Peyer's patch (tissue), 4 donors: ENCODE data around the gene NOS1. TPM values are rescaled to one million over a fixed set of nuclear protein-coding genes. Genes with fewer than 3 reads are reported as not detected.

ENCODE experiments used
- DNase-seq, 3 donors: peaks; one replicate each; pipeline ENCODE4 v3.0.0-alpha.2; 2017 to 2019
- H3K27ac ChIP-seq, 4 donors: fragments of 200-600 bp; sonication (generic); one replicate each; pipeline ENCODE4 v1.5.1; 2016 to 2019
- H3K27me3 ChIP-seq, 2 donors: fragments of 200-600 bp; sonication (generic); one replicate each; pipeline ENCODE4 v1.5.1; 2019
- H3K36me3 ChIP-seq, 3 donors: fragments of 200-600 bp; sonication (generic); one replicate each; pipeline ENCODE4 v1.5.1; 2016 to 2019
- H3K4me1 ChIP-seq, 4 donors: fragments of 200-600 bp; sonication (generic); one replicate each; pipeline ENCODE4 v1.5.1; 2016 to 2019
- H3K4me3 ChIP-seq, 4 donors: fragments of 200-600 bp; sonication (generic); 1 replicate in 3 of 4; 2 replicates in 1 of 4; pipeline ENCODE4 v1.5.1; 2016 to 2019; ENCODE audit warnings: mild to moderate bottlenecking in 1 of 4
- H3K9me3 ChIP-seq, 4 donors: fragments of 200-600 bp; sonication (generic); one replicate each; pipeline ENCODE4 v1.5.1; 2016 to 2019; ENCODE audit warnings: mild to moderate bottlenecking in 1 of 4
- CTCF ChIP-seq, 6 experiments: fragments of 450-650 bp in 4 of 6; fragments of 200-600 bp in 2 of 6; sonication (generic) in 1 of 6; IDR thresholded peaks; one replicate each; pipeline ENCODE4 v1.5.1; 2017 to 2019; ENCODE audit warnings: antibody characterized with exemption in 6 of 6, mild to moderate bottlenecking in 3 of 6, moderate library complexity in 1 of 6
- POLR2A ChIP-seq, 2 donors: fragments of 450-650 bp; IDR thresholded peaks; one replicate each; pipeline ENCODE4 v1.5.1; 2017; ENCODE audit warnings: antibody characterized with exemption in 2 of 2, mild to moderate bottlenecking in 2 of 2, moderate library complexity in 2 of 2
- total RNA-seq, 4 donors: library from RNA; depleted of rRNA; stranded (reverse); fragments of >200 nt; gene quantifications; one replicate each; pipeline ENCODE4 v1.1.0, GENCODE V29; 2016

Gene NOS1
- total RNA-seq, 4 donors from 2014 or later, result 0.40 to 0.57 TPM; not detected in 2

DNA sequence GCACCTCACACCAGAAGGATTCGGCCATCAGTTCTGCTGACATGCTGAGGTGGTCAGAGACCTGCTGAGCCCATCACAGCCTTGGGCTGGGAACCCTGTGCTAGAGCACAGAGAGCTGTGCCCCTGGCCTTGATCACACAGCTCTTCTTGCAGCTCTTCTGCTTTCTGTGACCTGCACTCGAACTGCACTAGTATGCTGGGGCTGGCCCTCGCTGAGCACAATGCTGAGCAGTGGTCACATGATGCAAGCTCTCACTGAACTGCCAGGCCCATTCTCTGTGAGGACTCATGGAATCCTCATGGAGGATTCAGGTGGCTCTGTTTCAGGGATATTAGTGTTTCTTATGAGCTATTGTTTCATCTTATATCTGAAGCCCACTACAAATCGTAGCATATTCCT lies 193.7 kb downstream of the NOS1 start:
- TF ChIP-seq POLR2A (IDR thresholded peaks at IDR 0.05), result no peak
- no peak for TF ChIP-seq CTCF (IDR thresholded peaks at IDR 0.05)
- H3K9me3 ChIP-seq, result no peaks in the 10 kb centered on the region
- no peak for DNase-seq
- no peak overlapping the region for H3K4me3 ChIP-seq
- H3K4me1 ChIP-seq, result no peaks in the 10 kb centered on the region
- no peaks in the 10 kb centered on the region for H3K27me3 ChIP-seq
- H3K27ac ChIP-seq, result no peak overlapping the region
- peaks cover 0 to 90% (median 0%) of the 10 kb centered on the region in 3 donors for H3K36me3 ChIP-seq

DNA sequence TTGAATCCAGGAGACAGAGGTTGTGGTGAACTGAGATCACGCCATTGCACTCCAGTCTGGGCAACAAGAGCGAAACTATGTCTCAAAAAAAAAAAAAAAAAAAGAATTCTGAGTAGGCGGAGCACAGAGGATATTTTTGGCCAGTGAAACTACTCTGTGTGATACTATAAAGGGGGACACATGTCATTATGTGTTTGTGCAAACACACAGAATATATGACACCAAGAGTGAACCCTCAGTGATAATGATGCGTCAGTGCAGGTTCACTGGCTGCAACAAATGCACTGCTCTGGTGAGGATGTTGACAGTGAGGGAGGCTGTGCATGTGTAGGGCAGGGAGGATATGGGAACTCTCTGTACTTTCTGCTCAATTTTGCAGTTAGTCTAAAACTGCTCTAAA lies 195.3 kb downstream of the NOS1 start:
- no peak for DNase-seq
- Histone ChIP-seq H3K36me3 (peaks cover 0 to 99% (median 0%) of the 10 kb centered on the region in 3 donors), H3K27me3 (no peaks in the 10 kb centered on the region), H3K4me3 (no peak overlapping the region), H3K9me3 (no peaks in the 10 kb centered on the region), H3K27ac (no peak overlapping the region), H3K4me1 (no peaks in the 10 kb centered on the region)
- TF ChIP-seq POLR2A (IDR thresholded peaks at IDR 0.05) (no peak), CTCF (IDR thresholded peaks at IDR 0.05) (no peak)

GRCh38 chr12:117165342-117165741 lies 196.1 kb downstream of the NOS1 start:
- no peak overlapping the region for H3K4me3 ChIP-seq
- H3K27ac ChIP-seq, result no peak overlapping the region
- no peaks in the 10 kb centered on the region for H3K4me1 ChIP-seq
- no peaks in the 10 kb centered on the region for H3K9me3 ChIP-seq
- peaks cover 0 to 99% (median 0%) of the 10 kb centered on the region in 3 donors for H3K36me3 ChIP-seq
- no peaks in the 10 kb centered on the region for H3K27me3 ChIP-seq
- TF ChIP-seq POLR2A (IDR thresholded peaks at IDR 0.05), result no peak
- no peak for TF ChIP-seq CTCF (IDR thresholded peaks at IDR 0.05)
- DNase-seq, result no peak

- H3K27me3 ChIP-seq, result no peaks in the 10 kb centered on the region
- no peak overlapping the region for H3K27ac ChIP-seq
- H3K4me3 ChIP-seq, result no peak overlapping the region
- no peak for DNase-seq
- H3K9me3 ChIP-seq, result no peaks in the 10 kb centered on the region
- H3K36me3 ChIP-seq, result peaks cover 0 to 100% (median 0%) of the 10 kb centered on the region in 3 donors
- no peak for TF ChIP-seq POLR2A (IDR thresholded peaks at IDR 0.05)
- TF ChIP-seq CTCF (IDR thresholded peaks at IDR 0.05), result no peak
- H3K4me1 ChIP-seq, result no peaks in the 10 kb centered on the region
Observed at GRCh38 chr12:117162633-117163032, 198.8 kb downstream of the NOS1 start.

- Histone ChIP-seq H3K27me3 (no peaks in the 10 kb centered on the region), H3K4me3 (no peak overlapping the region), H3K27ac (no peak overlapping the region), H3K36me3 (peaks cover 0 to 100% (median 0%) of the 10 kb centered on the region in 3 donors), H3K9me3 (no peaks in the 10 kb centered on the region), H3K4me1 (no peaks in the 10 kb centered on the region)
- no peak for DNase-seq
- TF ChIP-seq CTCF (IDR thresholded peaks at IDR 0.05), result no peak
- TF ChIP-seq POLR2A (IDR thresholded peaks at IDR 0.05), result no peak
Observed at GRCh38 chr12:117162167-117162539, 199.3 kb downstream of the NOS1 start.
